NCI-H1092 (cell line): Measurements from ENCODE around the gene PROCA1.
A peak's percentile ranks its signal among the peaks of the same experiment; 100 is the strongest.
"Not testable (repeated sequence)": the region's sequence is repeated elsewhere in the genome, so short reads cannot be mapped to it uniquely, and the experiment has no call there.

Experiments used
- DNase-seq: peaks from one replicate; lab custom pipeline; 2025; lab: John Stamatoyannopoulos, UW

The PROCA1 gene

DNA sequence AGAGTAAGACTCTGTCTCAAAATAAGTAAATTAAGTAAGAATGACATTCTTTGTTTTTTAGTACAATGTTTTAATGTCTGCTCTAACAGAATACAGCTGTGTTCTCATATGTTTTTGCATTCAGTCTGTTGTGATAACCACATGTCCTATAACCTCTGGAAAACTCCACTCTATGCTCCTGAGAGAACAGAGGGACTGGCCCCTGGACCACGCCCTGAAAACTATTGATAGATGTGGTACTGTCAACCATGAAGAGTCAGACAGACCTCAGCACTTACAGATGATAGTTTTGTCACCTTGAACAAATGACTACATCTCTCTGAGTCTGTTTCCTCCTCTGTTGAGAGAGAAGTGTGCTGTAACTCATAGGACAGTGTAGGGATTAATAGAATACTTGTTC is 41.8 kb downstream of the PROCA1 start:
- DNase-seq = no peak

DNA sequence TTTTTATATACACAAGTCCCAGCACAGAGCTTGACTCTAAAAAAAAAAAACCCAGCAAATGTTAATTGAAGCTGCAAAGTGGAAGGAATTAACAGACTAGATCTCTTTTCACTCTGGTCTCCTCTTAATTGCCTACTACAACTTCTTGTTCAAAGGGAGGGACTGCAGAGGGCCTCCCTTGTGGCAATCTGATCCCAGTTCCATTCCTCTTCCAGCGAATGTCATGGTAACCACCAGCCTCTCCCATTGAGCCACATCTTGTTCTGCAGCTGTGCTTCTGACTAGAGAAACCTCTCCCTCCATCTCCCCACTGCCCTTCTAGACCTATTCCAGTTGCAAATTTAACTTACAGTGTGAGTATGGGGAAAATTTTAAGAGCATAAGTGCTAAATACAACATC is 43.8 kb downstream of the PROCA1 start:
- no peak for DNase-seq

DNA sequence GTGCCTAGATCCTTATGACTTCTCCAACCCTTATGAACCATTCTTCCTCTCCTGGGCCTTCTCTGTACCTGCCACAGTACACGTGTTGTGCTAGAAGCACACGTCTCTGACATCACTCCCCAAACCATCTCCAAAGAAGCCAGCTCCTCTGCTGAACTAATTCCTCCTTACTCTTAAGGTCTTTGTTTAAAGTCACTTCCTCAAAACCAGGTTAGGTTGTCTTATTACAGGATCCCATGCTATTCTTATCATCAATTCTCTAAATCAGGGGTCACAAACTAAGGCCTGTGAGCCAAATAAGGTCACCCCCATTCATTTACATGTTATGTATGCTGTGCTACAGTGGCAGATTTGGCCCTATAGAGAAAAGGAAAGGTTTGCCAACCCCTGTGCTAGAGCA is 45.7 kb downstream of the PROCA1 start:
- DNase-seq = no peak

DNA sequence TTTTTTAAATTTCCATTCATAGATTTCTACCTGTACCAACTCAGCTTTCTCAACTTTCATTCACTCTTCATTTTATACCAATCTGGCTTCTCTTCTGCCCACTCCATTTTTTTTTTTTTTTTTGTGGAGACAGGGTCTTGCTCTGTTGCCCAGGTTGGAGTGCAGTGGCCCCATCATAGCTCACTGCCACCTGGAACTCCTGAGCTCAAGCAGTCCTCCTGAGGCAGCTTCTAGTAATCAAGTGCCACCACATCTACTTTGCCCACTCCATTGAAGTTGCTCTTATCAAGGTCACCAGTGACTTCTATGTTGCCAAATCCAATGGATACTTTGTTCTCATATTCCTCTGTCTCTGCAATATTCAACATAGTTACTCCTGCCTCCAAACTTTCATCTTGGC is 48.0 kb downstream of the PROCA1 start:
- DNase-seq = no peak

DNA sequence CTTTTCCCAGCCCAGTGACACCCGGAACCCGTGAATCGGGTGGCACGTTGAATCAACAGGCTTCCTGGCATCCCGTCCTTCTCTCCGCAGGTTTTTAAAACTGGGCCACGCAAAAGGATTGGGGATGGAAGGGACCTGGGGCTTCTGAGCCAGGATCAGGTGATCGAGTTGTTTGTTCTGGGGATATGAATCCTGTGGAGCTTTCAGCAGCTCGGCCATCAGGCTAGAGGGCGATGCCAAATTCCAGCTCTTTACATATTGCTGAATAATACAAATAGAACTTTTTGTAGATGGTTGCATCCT is 49.2 kb downstream of the PROCA1 start:
- DNase-seq = no peak

DNA sequence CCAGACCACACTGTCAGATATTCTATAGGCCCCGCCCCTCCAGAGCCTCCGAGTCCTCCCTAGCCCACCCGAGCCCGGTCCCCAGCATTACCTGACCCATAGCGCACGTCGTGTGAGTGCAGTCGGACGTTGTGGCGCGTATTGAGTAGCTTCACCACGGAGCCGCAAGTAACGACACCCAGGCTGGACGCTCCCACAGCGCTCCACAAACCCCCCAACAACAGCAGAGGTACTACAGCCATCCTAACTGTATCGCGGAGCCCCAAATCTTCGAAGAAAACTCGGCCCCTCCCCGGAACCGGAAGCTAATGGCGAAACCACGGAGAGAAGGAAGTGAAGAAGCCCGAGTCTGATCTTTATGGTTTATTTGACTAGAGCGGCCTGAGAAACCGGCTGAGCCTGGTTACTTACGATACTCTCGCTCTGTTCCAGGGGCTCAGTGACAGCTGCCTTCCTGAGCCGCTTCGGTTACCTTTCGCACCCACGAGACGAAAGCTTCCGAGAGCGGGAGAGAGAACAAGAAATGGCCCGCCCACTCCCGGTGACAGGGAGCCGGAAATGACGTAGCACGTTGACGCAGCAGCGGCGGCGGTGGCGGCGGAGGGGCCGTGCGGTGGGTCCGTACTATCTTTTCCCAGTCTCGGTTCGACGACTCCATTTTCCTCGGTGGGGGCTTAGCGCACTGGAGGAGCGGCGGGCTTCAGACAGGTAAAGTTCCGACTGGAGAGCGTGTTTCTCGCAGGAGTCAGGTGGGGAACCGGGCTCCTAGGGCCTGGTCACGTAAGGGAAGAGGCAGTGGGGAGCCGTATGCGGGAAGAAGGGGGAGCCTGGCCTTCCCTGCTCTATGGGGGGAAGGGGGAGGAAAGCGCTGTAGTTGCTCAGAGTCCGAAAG is 49.8 kb downstream of the PROCA1 start, which contains the start of the genes SDF2 and SUPT6H:
Gene SDF2, minus strand, starts transcription at position 272 of the 892 bp plus-strand sequence. Its CDS starts 30 bp downstream, at position 242.
Gene SUPT6H, plus strand, starts transcription at position 571 of the 892 bp plus-strand sequence. CDS start 11,197 bp downstream, outside the sequence.
- DNase-seq = peak; percentile 80

DNA sequence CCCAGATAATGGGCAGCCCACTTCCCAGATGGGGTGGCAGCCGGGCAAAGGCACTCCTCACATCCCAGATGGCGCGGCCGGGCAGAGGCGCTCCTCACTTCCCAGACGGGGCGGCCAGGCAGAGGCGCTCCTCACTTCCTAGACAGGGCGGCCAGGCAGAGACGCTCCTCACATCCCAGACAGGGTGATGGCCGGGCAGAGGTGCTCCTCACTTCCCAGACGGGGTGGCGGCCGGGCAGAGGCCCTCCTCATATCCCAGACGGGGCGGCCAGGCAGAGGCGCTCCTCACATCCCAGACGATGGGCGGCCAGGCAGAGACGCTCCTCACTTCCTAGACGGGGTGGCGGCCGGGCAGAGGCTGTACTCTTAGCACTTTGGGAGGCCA is 52.2 kb downstream of the PROCA1 start:
- DNase-seq = not testable (repeated sequence)

DNA sequence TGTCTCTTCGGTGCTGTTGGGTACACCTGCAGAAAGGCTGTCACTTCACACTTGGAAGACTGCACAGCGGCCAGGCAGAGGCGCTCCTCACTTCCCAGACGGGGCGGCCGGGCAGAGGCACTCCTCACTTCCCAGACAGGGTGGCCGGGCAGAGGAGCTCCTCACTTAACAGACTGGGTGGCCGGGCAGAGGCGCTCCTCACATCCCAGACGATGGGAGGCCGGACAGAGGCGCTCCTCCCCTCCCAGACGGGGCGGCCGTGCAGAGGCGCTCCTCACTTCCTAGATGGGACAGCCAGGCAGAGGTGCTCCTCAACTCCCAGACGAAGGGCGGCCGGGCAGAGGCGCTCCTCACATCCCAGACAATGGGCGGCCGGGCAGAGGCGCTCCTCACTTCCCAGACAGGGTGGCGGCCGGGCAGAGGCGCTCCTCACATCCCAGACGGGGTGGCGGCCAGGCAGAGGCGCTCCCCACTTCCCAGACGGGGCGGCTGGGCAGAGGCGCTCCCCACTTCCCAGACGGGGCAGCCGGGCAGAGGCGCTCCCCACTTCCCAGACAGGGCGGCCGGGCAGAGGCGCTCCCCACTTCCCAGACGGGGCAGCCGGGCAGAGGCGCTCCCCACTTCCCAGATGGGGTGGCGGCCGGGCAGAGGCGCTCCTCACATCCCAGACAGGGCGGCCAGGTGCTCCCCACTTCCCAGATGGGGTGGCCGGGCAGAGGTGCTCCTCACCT is 52.8 kb downstream of the PROCA1 start:
- DNase-seq = not testable (repeated sequence)

DNA sequence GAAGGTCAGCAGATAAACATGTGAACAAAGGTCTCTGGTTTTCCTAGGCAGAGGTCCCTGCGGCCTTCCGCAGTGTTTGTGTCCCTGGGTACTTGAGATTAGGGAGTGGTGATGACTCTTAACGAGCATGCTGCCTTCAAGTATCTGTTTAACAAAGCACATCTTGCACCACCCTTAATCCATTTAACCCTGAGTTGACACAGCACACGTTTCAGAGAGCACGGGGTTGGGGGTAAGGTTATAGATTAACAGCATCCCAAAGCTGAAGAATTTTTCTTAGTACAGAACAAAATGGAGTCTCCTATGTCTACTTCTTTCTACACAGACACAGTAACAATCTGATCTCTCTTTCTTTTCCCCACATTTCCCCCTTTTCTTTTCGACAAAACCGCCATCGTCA is 53.3 kb downstream of the PROCA1 start:
- not testable (repeated sequence) for DNase-seq

DNA sequence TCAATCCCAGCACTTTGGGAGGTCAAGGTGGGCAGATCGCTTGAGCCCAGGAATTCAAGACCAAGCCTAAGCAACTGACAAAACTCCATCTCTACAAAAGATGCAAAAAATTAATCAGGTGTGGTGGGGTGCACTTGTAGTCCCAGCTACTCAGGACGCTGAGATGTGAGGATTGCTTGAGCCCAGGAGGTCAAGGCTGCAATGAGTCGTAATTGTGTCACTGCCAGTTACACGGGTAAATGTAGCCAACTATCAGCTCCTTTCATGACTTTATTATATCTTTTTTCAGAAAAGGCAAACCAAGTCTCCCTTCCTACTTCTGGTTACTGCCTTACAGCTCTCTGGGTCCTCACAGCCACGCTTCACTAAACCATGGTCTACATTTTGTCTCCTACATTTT is 53.9 kb downstream of the PROCA1 start:
- no peak for DNase-seq

DNA sequence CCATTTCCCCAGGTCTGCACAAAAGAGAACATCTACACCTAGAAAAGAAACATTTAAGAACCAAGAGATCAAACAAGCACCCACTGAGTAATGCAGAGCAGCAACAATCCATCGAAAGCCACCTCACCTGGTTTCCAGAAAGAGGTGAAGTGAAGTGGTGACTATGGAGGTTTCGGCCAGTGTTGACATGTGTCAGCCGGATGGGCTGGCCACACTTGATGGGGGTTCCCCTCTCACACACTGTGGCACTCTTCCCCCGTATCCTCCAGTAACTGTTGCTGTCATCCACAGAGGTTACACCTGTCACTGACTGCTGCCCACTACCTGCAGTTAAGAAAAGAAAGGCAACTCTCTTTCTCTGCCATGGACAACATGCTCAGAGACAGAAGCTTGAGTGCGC is 56.5 kb downstream of the PROCA1 start:
- DNase-seq = no peak
